GM19397 (cell line): Measurements from ENCODE around the gene MARK3.
"Not testable (repeated sequence)": the region's sequence is repeated elsewhere in the genome, so short reads cannot be mapped to it uniquely, and the experiment has no call there.

Source experiments
- ATAC-seq: cut with Tn5 transposase; IDR thresholded peaks from one replicate; pipeline ENCODE4 v1.9.1; 2021; ENCODE audit warnings: mild to moderate bottlenecking, moderate library complexity; ENCODE audit not compliant: unreplicated experiment

Gene MARK3

GRCh38 chr14:103510724-103511693 is 125.8 kb downstream of the MARK3 start:
- no peak for ATAC-seq

GRCh38 chr14:103512180-103512579 is 127.0 kb downstream of the MARK3 start:
- ATAC-seq: not testable (repeated sequence)

DNA sequence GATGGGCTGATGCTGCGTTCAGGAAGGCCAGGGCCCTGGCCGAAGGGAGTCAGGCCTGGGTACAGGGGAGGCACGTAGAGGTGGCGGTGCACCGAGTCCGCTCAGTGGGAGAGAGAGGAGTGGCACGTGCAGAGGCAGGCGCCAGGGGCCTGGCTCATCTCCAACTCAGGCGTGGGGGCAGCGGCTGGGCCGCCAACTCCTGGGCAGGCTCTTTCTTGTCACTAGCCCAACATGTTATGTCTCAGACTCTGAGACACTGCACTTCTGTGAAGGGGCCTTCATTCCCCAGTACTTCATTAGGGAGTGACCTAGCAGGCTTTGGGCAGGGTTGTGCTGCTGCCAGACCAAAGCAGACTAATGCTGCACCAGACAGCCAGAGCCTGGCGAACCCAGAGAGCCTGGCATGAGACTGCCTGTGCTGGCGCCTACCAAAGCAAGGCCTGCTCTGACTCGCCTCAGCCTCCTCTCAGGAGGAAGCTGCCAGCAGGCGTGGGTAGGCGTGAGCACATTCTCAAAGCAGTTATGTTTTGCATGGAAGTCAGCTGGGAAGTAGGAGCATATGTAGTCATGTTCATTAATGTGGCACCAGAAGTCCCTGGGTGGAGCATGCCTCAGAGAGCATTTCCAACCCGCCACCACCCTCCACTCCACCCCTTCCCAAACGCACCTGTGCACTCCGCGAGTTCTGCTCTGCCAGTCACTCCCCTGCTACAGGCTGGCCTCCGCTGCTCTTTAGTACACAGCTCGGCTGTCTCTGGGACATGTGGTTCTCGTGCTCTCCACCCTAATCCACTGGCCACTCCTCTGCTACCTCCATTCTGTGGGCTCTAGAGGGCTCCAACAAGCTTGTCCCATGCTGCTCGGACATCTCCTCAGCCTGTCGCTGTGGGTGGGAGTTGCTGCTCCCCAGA is 127.7 kb downstream of the MARK3 start:
- no peak for ATAC-seq

- ATAC-seq: no peak
These were observed 129.6 kb downstream of the MARK3 start for GRCh38 chr14:103514596-103515421.

GRCh38 chr14:103516426-103517173 is 131.4 kb downstream of the MARK3 start:
- ATAC-seq: no peak

DNA sequence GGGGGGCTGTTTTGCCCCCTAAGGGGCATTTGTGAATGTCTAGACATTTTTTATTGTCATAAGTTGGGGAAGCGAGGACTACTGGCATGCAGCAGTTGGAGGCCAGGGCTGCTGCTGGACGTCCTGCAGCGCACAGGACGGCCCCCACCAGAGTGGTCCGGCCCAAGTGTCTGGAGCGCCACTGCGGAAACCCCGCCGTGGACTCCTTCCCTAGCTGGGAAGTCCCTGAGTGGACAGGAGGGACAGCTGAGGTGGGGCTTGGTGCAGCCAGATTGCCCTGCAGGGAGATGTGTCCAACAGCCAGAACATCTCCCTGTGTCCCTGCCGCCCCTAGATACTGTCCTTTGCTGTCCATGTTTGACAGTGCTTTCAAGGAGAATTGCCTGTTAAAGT is 132.0 kb downstream of the MARK3 start:
- ATAC-seq: no peak

DNA sequence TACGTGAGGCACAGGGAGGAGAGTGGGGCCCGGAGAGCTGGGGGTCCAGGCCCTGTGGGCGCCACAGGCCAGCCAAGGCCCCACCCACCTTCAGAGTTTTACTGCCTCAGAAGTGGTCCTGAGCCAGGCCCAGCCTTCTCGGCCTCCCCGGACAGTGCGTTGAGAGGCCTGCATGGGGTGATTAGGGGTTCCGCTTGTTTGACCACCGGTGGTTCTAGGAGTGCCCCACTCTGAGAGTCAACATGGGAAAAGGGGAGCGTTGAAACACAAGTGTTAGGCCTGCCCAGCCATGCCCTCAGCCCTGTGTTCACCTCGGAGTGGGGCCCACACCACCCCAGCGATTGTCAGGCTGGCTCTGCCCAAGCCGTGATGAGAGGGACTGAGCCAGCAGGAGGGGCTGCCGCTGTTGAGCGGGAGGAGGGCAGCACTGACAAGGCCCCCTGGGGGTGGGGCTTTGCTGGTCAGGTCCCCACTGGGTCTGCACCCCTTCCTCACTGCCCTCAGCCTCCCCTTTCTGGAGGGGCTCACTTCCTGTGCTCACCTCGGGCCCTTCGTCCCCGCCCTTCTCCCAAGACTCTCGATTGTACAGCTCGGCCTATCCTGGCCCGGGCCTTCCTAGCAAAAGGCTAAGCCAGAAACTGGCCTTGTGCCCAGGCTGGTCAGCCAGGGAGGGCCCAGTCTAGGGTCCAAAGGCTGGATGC is 132.7 kb downstream of the MARK3 start:
- no peak for ATAC-seq

GRCh38 chr14:103518422-103519042 is 133.3 kb downstream of the MARK3 start:
- no peak for ATAC-seq

DNA sequence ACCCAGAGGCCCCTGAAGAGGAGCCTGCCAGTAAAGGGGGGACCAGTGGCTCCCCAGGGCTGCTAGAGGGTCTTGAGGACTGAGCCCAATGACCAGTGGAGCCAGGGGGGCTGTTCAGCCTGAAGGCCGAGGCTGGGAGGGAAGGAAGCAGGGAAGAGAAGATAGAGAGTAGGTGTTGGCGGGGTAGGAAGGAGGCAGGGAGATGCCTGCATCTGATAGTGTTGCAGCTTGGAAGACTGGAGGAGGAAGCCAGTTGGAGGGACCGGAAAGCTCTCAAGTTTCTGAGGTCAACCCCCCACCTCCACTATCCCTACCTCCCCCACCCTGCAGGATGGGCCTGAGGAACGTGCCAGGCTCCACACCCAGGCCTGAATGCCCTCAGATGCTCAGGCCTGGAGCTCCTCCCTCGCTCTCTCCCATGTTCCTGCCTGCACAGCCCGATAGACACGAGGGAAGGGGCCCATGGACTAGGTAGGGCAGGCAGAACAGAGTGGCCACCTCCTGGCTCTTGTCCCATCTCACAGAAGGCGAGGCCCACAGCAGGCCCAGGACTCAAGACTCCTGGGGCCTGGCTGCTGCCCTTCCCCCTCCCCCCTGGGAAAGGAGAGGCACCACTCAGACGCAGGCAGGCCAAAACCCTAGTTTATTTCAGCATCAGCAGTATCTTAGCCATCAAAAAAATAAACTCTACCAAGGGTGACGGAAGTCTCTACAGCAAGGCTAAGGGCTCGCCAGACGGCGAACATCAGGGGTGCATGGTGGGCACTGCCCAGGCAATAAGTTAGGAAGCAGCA is 134.0 kb downstream of the MARK3 start:
- no peak for ATAC-seq

DNA sequence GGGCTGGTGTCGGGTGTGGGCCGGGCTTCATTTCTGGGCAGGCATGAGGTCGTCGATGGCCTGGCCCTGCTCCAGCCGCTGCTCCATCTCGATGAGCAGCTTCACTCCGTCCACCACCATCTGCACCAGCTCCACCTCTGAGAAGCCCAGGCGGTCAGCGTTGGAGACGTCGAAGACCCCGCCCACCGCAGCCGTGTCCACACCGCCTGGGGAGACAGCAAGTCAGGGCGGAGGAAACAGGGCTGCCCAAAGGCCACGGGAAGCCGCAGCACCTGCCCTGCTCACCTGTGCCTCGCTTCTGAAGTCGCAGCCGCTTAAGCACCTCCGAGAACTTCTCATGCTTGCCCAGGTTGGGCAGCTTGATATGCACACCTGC is 134.6 kb downstream of the MARK3 start:
- ATAC-seq: no peak

DNA sequence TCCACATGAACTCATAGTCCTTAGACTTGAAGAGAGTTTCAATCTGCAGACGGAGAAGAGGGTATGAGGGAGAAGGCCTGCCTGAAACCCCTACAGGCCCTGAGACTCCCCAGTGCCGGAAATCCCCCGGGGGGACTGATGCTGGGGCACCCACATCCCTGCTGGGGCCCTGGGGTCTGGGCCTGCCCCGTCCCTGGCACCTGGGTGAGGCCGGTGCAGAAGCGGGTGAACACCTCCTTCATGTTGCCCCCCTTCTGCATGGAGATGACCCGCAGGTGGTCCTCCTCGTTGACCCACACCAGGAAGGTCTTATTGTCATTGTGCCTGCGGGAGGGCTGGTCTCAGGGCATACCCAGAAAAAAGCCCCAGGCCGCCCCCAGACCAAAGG is 135.0 kb downstream of the MARK3 start:
- ATAC-seq: no peak

DNA sequence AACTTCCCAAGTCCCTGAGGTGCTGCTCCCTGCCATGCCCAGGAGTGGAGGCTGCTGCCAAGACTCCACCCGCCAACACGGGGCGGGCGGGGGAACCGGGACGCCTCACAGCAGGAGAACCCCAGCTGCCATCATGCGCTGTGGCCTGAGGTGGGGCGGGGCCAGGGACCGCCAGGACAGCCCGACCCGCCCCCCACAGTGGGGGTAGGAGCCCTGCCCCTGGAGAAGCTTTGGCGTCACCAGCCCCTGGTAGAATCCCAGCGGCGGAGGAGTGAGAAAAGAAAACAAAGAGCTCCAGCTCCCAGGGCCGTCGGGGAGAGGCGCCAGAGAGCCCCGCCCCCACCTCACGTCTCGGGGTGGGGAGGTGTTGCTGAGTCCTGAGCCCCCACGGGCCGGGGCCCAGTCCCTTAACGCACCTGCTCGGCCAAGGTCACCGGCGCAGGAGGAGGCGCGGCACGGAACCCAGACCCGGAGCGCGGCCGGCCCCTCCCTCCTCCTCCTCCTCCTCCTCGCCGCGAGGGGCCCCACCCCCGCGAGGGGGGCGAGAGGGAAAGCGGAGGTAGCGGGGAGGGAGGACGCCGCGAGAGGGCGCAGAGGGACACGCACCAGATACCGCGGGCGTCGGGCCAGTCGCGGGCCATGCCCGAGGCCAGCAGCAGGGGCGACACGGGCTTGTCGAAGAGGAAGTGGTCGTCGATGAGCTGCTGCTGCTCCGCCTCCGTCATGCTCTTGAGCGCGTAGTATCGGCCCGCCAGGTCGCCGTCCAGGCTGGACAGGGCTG is 135.6 kb downstream of the MARK3 start:
- ATAC-seq: no peak

GRCh38 chr14:103521438-103521950 is 136.3 kb downstream of the MARK3 start:
- no peak for ATAC-seq

- ATAC-seq: no peak
These were observed 136.8 kb downstream of the MARK3 start for GRCh38 chr14:103521951-103522563.

- ATAC-seq: no peak
These were observed 137.7 kb downstream of the MARK3 start, which contains the start of gene CKB for GRCh38 chr14:103522649-103523574. TSS of gene CKB (minus strand) at chr14:103522830. CDS start at chr14:103522493, 337 bp downstream.

DNA sequence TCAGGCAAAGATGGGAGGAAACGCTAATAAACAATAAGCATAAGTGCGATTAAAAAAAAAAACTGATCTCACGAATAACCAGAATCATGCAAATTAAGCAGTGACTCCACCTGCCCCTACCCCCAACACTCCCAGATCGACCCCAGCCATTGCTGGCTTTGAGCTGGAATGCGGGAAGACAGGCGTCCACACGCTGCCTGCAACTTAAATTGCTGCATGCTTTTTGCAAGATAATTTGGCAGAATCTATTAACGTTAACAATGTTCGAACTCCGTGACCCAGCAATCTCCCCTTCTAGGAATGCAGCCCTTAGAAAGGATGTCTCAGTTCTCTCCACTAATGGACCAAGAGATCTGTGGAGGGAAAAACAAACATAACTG is 138.3 kb downstream of the MARK3 start:
- no peak for ATAC-seq
